HG02943 (cell line): ENCODE data around the gene NECAB2.
A peak's percentile ranks its signal among the peaks of the same experiment; 100 is the strongest.

Experiments
- ATAC-seq: cut with Tn5 transposase; IDR thresholded peaks from one replicate; pipeline ENCODE4 v1.9.1; 2021; ENCODE audit warnings: mild to moderate bottlenecking, low read depth, moderate library complexity; ENCODE audit not compliant: unreplicated experiment

The NECAB2 gene

DNA sequence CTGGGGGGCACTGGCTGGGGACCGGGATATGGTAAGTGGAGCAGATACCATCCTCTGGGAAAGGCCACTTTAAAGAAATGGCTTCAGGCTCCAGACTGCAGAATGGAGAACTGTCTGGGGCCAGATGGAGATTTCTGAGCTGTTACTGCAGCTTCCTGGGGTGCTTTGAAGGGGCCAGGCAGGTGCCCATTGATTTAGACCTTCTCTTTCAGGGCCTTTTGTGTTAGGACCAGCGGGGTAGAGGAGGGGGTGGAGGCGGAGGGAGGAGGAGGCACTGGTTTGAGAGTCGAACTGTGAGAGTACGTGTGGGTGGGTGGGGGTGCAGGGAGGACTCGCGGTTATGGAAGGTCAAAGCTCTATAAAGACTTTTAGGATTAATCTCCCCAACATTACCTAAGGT is 11.4 kb downstream of the NECAB2 start:
- ATAC-seq: no peak

DNA sequence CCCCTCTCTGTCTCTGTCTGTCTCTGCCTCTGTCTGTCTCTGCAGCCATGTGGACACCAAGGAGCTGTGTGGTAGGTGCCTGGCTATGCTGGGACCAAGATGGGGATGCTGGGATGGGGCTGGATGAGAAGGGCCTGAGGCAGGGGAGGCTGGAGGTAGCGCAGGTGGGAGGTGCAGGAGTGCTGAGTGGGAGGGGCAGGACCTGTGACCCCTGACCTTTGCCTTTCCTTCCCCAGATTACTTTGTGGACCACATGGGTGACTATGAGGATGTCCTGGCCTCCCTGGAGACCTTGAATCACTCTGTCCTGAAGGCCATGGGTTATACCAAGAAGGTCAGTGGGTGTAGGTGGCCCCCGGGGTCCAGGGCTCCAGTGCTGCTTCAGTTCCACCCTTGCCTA is 12.8 kb downstream of the NECAB2 start:
- ATAC-seq: no peak

DNA sequence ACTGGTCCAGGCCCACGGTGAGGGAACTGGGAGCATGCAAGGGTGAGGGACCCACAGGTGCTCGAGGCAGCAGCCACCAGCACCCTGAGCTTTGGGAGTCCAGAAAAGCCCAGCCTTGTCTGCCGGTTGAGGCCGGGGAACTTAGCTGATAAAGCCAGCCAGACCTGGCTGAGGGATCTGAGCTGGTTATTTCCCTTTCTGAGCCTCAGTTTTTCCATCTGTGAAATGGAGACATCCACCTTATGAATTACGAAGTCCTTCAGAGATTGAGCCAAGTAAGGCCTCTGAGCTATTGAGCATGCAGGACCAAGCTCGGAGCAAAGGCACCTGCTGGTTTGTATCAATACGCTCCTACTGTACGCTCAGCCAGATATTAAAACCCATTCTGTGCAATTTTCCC is 13.8 kb downstream of the NECAB2 start:
- ATAC-seq: no peak

DNA sequence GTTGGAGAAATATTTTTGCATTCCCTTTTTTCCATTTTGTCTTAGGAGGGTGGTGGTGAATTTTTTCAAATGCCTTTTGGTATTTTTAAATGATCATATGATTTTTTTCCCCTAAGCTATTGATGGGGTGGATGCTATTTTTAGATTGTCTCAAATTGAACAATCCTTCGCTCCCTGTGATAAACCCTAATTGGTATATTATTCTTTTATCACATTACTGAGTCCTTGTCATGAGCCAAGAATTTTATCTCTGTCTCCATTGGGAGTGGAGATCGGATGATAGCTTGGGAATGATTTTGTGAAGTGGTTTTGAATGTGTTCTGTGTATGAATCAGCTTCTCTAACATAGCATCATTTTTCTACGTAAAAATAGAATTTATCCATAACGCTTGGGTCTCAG is 15.4 kb downstream of the NECAB2 start:
- ATAC-seq: no peak

DNA sequence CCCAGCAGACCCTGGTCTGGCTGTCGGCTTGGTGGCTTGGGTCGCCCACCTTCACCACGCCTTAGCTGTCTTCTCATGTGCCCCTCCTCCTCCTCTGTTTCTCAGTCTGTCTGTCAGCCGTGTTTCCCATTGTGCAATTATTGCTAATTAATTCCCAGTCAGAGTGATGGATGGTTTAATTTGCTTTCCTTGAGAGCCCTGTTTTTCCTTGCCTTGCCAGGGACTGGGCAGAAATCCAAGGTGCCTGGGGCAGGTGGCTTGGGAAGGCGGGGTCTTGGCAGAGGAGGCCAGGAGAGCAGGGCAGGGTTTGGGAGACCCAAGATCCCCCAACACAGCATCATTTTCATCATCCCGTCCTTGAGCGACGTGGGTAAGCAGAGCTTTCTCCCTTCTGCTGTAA is 21.3 kb downstream of the NECAB2 start:
- ATAC-seq: no peak

DNA sequence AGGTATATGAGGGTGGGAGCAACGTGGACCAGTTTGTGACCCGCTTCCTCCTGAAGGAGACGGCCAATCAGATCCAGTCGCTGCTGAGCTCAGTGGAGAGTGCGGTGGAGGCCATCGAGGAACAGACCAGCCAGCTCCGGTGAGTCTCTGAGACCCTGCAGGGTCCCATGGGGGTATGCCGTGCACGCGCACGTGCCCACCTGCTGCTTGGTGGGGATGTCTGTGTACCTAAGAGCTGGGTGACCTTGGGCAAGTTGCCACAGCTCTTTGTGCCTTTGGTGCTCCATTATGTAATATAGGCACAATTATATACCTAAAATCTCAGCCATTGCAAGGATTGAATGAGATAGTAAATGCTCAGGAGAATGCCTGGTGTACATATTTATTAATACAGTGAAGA is 22.4 kb downstream of the NECAB2 start:
- no peak for ATAC-seq

DNA sequence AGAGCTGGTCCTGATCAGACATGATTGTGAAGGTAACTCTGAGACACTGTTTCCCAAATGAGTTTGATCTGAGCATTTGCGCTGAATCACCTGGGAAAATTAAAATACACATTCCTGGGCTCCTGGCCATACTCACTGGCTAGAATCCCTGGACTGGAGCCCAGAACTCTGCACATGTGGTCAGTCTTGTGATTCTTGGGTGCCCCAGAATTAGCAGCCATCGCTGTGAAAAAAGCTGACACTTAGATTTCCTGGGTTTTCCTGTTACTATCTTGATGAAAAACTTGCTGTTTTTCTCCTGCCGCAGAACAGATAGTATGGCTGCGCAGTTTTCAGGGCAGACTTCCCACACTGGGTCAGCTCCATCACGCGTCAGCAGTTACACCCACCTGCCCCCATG is 24.6 kb downstream of the NECAB2 start:
- no peak for ATAC-seq

DNA sequence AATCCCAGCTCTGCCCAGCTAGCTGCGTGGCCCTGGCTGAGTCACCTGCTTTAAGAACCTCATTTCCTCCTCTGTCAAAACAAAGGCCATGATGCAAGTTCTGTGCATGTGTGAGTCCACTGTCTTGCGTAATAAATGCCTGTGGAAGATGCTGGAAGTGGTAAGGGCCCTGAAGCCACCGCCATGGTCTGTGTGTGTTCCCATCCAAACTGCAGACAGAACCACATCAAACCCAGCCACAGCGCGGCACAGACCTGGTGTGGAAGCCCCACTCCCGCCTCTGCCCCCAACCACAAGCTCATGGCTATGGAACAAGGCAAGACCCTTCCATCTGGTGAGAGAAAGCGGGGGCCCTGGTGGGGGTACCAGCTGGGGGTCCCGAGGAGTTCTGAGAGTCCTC is 26.0 kb downstream of the NECAB2 start:
- ATAC-seq: no peak

DNA sequence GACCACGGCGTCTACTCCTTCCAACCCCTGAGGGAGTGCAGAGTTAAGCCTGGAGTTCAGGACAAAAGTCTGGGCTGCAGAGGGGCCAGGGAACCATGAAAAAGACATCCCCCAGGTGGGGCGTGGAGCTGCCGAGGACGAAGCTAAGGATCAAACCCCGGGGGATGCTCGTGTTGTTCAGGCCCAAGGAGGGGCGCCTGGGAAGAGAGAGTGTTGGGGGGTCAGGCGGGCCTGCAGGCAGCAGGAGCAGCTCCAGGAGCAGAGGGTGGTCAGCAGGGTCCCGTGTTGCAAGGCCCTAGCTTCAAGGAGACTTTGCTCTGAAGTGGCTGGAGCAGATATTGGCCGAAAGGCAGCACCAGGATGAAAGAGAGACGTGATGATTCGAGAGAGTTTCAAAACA is 26.7 kb downstream of the NECAB2 start:
- ATAC-seq: no peak

DNA sequence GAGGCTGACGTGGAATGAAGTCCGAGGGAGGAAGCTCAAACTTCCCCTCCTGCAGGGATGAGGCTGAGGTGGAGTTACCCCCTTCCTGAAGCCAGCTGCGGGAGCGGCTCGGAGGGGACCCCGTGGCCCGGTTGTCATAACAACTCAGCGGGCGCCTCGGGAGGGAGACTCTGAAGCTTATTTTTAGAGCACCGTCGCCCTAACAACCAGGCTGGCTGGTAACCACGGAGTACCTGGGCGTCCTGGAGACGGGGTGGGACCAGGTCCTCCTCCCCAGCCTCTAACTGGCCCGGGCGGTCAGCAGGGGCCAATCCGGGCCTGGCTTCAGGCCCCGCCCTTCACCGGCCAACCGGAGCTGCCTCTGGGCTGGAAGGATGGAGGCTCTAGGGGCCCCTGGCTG is 27.7 kb downstream of the NECAB2 start:
- no peak for ATAC-seq

DNA sequence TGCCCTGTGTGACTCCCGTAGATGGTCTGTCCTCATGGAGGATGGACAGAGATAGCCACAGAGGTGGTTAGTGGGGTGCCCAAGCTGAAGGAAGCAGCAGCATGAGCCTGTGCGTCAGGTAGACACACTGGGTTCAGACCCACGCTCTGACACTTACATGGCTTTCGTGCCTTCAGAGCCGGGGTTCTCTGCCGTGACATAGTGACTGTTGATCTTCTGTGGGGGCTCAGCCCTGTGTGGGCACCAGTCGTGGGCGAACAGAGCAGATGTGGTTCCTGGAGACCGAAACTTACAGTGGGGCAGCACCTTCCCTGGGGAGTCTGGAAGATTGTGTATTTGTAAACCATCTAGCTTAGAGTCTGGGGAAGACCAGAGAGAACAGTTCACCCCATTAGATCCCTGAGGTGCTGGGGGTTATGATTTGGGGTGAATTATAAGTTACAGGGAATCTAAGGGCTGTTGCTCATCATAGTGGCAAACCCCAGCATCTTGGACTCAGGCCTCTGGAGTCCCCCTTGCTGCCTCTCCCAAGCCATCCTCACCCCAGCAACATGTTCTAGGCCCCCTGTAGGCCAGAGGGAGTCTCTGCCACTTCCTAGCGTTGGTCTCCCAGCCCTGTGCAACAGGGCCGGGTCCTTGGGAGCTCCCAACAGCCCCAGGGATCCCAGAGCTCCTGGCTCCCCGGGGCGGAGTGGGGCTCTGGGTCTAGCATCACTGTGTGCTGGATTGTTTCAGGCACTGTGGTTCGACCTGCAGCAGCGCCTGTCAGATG is 28.6 kb downstream of the NECAB2 start:
- ATAC-seq: no peak

DNA sequence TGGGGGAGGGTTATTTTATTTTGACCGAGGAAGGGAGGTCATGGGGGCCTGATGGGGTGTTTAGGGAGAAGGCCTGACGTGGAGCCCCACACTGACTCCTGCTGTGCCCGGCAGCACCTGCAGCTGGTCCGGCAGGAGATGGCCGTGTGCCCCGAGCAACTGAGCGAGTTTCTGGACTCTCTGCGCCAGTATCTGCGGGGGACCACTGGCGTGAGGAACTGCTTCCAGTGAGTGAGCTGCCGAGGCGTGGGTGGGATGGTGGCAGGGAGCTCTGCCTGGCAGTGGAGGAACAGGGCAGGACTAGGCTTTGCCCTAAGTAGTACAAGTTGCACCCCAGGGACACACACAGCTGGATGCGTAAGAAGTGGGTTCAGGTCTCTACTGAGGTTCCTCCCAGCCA is 30.0 kb downstream of the NECAB2 start:
- no peak for ATAC-seq

DNA sequence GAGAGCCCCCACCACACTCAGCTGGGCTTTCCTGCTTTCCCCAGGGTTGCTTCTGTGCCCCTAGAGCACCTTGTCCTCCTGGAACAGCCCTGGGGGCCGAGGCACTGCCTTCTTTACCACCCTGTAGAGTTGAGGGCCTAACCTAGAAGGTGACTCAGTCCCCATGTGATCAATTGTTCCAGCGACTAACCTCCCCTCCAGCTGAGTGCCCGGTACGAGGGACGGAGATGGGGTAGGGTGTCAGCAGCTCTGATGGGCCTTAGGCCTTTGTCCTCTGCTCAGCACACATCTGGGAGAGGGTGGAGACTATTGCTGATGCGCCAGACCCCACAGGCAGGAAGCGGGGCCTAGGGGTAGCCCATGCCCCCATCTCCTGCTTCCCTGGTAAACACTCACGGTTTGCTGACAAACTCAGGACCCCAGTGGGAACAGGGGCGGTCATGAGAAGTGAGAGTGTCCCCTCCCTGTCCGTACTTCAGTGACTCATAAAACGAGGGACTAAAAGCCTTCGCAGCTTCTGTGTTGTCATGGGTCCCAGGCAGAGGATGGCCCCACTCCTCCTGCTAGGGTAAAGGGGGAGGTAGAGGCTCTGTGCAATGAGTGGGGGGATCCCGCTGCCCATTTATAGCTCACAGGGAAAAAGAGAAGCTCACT is 33.1 kb downstream of the NECAB2 start:
- no peak for ATAC-seq

DNA sequence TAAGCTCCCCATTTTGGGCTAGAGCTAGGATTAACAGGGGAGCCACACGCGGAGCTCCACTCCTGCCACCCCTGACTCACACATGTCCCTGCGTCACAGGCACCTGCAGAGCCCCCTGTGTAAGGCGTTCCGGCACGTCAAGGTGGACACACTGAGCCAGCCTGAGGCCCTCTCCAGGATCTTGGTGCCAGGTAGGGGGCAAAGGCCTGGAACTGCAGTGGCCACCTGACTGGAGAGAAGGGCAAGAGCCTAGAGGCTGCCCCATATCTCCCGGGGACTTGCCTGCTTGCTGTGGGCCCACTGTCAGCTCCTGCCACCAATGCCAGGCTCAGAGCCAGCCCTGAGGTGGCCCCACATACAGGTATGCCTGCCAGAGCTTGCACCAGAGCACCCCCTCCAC is 33.7 kb downstream of the NECAB2 start:
- ATAC-seq: no peak

DNA sequence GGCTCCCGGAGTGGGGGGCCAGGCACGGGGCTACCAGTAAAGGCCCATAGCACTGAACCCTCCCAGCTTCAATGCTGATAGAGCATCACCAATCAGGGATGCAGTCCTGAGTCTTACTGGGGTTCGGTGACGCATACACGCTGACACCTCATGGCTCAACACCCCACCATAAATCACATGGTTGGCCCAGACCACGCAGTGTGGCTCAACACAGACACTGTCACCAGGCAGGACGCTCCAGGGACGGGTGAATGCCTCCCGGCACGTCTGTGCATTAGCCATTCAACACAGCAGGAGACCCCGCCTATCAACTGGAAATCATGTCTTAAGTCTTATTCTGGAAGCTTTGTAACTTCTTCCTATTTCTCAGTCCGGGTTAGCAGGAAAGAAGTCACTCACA is 35.0 kb downstream of the NECAB2 start:
- ATAC-seq: no peak

DNA sequence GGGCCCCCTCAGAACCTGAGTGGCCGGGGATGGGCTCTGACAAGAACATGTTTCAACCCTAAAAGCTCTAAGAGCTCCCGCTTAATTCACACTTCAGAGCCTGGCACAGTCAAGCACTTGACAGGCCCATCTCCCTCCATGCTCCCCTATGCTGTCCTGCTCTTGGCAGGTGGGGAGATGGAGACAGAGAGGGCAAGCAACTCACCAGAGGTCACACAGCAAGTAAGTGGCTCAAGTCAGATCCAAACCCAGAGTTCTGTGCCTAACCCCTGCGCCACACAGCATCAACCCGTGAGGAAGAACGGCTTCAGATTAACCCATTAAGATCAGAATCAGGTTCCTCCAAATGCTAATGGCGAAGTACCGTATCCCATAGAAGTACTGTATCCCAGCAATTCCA is 36.4 kb downstream of the NECAB2 start:
- ATAC-seq: no peak

DNA sequence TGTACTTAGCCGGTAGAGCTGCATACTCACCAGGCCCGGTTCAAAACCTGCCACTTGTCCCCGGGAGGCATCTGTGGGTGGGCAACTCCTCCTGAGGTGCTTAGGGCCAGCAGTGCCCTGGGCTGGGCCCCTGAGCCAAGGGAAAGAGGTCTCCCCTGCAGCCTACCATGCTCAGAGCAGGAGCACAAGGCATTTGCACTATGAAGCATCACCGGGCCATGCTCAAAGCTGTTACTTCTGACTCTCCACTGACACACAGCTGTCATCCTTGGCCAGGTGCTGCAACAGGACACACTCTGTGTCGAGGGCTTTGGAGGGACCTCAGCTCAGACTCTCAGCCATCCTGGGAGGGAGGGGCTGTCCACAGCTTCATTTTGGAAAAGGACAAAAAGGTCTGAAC is 37.3 kb downstream of the NECAB2 start:
- no peak for ATAC-seq

DNA sequence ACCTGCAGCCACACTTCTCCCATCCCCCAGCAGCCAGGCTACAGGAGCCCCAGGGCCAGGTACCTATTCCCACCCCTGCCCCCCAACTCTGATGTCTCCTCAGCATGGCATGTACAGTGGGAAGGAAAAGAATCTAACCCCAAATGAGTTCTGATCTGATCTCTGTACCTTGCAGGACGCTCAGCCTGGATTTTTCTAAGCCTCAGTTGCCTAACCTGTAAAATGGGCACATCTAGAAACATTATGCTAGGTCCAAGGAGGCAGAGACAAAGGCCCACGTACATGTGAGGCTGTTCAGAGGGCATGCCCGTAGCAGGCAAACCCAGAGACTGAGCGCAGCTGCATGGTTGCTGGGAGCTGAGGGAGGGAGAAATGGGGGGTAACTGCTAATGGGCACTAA is 39.5 kb downstream of the NECAB2 start:
- ATAC-seq: no peak

DNA sequence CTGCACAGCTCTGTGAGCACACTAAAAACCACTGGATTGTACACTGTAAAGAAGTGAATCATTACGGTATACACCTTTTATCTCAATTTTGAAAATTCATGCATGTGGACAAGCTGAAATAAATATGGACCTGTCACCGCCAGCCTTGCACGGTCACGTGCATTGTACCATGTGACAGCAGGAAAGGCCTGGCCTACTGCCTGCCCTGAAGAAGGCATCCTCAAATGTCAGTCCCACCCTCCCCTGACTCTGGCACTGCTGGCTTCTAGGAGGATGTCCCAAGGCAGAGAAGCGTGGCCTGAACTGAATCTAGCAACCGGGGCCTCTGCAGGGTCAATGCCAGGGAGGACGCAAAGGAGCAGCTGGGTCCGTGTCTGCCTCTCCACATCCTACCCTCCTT is 39.9 kb downstream of the NECAB2 start:
- no peak for ATAC-seq

DNA sequence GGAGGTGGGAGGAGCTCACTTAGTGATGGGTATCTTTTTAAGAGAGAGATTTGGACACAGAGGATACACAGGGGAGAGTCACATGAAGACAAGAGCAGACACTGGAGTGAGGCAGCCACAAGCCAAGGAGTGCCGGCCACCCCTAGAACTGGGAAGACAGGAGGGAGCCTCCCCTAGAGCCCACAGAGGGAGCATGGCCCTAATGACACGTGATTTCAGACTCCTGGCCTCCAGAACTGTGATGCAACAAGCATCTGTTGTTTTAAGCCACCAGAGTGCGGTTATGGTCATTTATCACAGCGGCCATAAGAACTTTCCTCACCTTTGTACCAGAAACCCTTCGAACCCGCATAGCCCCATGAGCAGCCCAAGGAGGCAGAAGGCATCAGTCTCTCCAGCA is 41.2 kb downstream of the NECAB2 start:
- ATAC-seq: no peak

DNA sequence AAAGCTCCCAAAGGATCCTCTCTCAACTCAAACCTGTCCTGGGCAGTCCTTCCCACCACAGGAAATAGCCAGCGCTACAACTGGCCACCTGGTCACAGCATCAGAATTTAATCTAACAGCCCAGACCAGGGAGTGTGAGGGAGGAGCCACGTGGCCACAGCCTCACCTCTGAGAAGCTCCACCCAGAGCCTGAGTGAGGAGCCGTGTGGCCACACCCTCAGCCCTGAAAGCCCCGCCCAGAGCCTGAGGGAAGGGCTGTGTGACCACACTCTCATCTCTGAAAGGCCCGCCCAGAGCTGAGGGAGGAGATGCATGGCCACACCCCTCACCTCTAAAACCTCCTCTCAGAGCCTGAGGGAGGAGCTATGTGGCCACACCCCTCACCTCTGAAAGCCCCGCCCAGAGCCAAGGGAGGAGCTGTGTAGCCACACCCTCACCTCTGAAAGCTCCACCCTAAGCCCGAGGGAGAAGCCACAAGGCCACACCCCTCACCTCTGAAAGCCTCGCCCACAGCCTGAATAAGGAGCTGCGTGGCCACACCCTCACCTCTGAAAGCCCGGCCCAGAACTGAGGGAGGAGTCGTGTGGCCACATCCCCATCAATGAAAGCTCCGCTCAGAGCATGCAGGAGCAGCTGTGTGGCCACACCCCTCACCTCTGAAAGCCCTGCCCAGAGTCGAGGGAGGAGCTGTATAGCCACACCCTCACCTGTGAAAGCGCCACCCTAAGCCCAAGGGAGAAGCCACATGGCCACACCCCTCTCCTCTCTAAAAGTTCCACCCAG is 45.9 kb downstream of the NECAB2 start:
- peak; percentile 67 for ATAC-seq
